NT2/D1 (cell line): ENCODE measurements around the gene PPP2R3B.

Source experiments
- SUZ12 ChIP-seq: IDR thresholded peaks from 2 replicates; pipeline ENCODE4 v1.6.1; 2011; ENCODE audit not compliant: insufficient read length, insufficient read depth; ENCODE audit errors: extremely low read depth
- YY1 ChIP-seq: IDR thresholded peaks from 2 replicates; pipeline ENCODE4 v1.6.1; 2011; ENCODE audit not compliant: insufficient read length, insufficient read depth
- ZNF274 ChIP-seq: IDR thresholded peaks from 2 replicates; pipeline ENCODE4 v1.6.1; 2011; ENCODE audit warnings: mild to moderate bottlenecking, low read depth, low read length

- TF ChIP-seq ZNF274 (no peak), YY1 (no peak), SUZ12 (no peak)
These were observed 22.9 kb downstream of the PPP2R3B start for GRCh38 chrX:363621-364375.
